ENCODE measurements around the gene MAT1A. TPM values are rescaled to one million over a fixed set of nuclear protein-coding genes. Genes with fewer than 3 reads are reported as not detected.

The MAT1A gene
- total RNA-seq, 4 donors from 2014 or later: 0.22 to 0.39 (median 0.25) TPM; not detected in 1

- Histone ChIP-seq H3K4me3 (replicated peaks in 1 of 3) (no peak overlapping the region), H3K4me1 (no peaks in the 10 kb centered on the region), H3K27ac (no peak overlapping the region), H3K27me3 (no peaks in the 10 kb centered on the region), H3K9me3 (no peaks in the 10 kb centered on the region), H3K36me3 (no peaks in the 10 kb centered on the region)
- no peak for TF ChIP-seq POLR2A (IDR thresholded peaks at IDR 0.05)
- no peak for TF ChIP-seq CTCF (IDR thresholded peaks at IDR 0.05)
- WGBS, 2 donors: 79 to 88% methylated on average over 1 of the region's 1 CpG
- intact Hi-C loops (cut with DNase I): no loop called here
- no peak for DNase-seq
These were observed 33.3 kb upstream of the MAT1A start for GRCh38 chr10:80322711-80323110.

GRCh38 chr10:80322158-80322557 is 32.7 kb upstream of the MAT1A start:
- no peak overlapping the region for H3K27ac ChIP-seq
- H3K27me3 ChIP-seq: no peaks in the 10 kb centered on the region
- no peaks in the 10 kb centered on the region for H3K4me1 ChIP-seq
- TF ChIP-seq CTCF (IDR thresholded peaks at IDR 0.05): no peak
- TF ChIP-seq POLR2A (IDR thresholded peaks at IDR 0.05): no peak
- H3K4me3 ChIP-seq (replicated peaks in 1 of 3): no peak overlapping the region
- no peaks in the 10 kb centered on the region for H3K9me3 ChIP-seq
- intact Hi-C loops (cut with DNase I): no loop called here
- 84 to 89% methylated on average over 2 of the region's 2 CpGs for whole genome bisulfite sequencing, 2 donors
- no peak for DNase-seq
- H3K36me3 ChIP-seq: no peaks in the 10 kb centered on the region

- no peaks in the 10 kb centered on the region for H3K36me3 ChIP-seq
- no peak for TF ChIP-seq POLR2A (IDR thresholded peaks at IDR 0.05)
- no peak for TF ChIP-seq CTCF (IDR thresholded peaks at IDR 0.05)
- no peak overlapping the region for H3K4me3 ChIP-seq (replicated peaks in 1 of 3)
- H3K27me3 ChIP-seq: no peaks in the 10 kb centered on the region
- no peaks in the 10 kb centered on the region for H3K9me3 ChIP-seq
- intact Hi-C loops (cut with DNase I): no loop called here
- 94 to 95% methylated on average over 5 of the region's 5 CpGs for WGBS, 2 donors
- H3K27ac ChIP-seq: no peak overlapping the region
- H3K4me1 ChIP-seq: no peaks in the 10 kb centered on the region
- DNase-seq: no peak
These were observed 31.7 kb upstream of the MAT1A start for GRCh38 chr10:80321183-80321582.

- intact Hi-C loops (cut with DNase I): no loop called here
- Histone ChIP-seq H3K36me3 (no peaks in the 10 kb centered on the region), H3K9me3 (no peaks in the 10 kb centered on the region), H3K4me1 (no peaks in the 10 kb centered on the region), H3K4me3 (replicated peaks in 1 of 3) (no peak overlapping the region), H3K27me3 (no peaks in the 10 kb centered on the region), H3K27ac (no peak overlapping the region)
- DNase-seq: no peak
- no peak for TF ChIP-seq POLR2A (IDR thresholded peaks at IDR 0.05)
- no peak for TF ChIP-seq CTCF (IDR thresholded peaks at IDR 0.05)
These were observed 30.9 kb upstream of the MAT1A start for GRCh38 chr10:80320377-80320776.

GRCh38 chr10:80319725-80320290 is 30.4 kb upstream of the MAT1A start:
- WGBS, 2 donors: 88 to 97% methylated on average over 2 of the region's 2 CpGs
- intact Hi-C loops (cut with DNase I): no loop called here

More at GRCh38 chr10:80319725-80320290, 30.4 kb upstream of the MAT1A start:
- TF ChIP-seq POLR2A (IDR thresholded peaks at IDR 0.05) (no peak), CTCF (IDR thresholded peaks at IDR 0.05) (no peak)
- Histone ChIP-seq H3K4me1 (no peaks in the 10 kb centered on the region), H3K27me3 (no peaks in the 10 kb centered on the region), H3K27ac (no peak overlapping the region), H3K36me3 (no peaks in the 10 kb centered on the region), H3K9me3 (no peaks in the 10 kb centered on the region), H3K4me3 (replicated peaks in 1 of 3) (no peak overlapping the region)
- DNase-seq: no peak
